GM21619 (cell line): Measurements from ENCODE around the gene TMEM69.
A peak's percentile ranks its signal among the peaks of the same experiment; 100 is the strongest.
"Not testable (repeated sequence)": the region's sequence is repeated elsewhere in the genome, so short reads cannot be mapped to it uniquely, and the experiment has no call there.

Source experiments
- ATAC-seq: cut with Tn5 transposase; IDR thresholded peaks from one replicate; pipeline ENCODE4 v1.9.1; 2021; ENCODE audit not compliant: unreplicated experiment

TMEM69 gene

GRCh38 chr1:45677751-45678245, 10.2 kb upstream of the TMEM69 start:
- ATAC-seq = no peak

DNA sequence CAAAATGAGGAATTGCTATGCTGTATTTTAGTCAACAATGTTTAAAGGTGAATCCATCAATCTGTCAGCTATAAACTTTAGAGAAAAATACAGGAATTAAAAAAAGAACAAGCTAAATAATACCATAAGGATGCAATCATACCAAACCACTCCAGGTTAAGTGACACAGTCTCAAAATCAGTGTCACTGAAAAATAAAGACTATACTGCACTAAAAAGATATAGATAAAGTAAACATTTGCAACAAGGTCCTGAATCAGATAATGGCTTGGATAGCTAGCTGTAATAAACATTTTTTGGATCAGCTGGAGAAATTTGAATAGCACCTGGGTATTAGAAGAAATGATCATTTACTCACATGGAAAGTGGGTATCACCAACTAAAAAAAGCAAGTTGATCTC, 9.5 kb upstream of the TMEM69 start:
- ATAC-seq = no peak

GRCh38 chr1:45679123-45679522, 8.9 kb upstream of the TMEM69 start:
- no peak for ATAC-seq

DNA sequence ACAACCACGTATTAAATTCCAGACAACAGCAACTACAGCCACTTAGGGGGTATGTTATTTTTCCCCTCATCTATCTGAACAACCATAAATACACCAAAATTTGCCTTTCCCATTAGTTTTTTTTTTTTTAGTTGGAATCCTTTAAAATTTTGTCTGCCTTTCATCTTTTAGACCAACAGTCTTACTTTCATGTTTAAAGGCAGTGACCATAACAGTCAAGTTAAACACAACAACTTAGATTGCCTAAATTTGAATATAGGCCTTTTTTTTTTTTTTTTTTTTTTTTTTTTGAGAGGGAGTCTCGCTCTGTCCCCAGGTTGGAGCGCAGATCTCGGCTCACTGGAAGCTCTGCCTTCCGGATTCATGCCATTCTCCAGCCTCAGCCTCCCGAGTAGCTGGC, 5.0 kb upstream of the TMEM69 start:
- no peak for ATAC-seq

GRCh38 chr1:45684402-45684801, 3.6 kb upstream of the TMEM69 start:
- ATAC-seq = no peak

- no peak for ATAC-seq
These were observed 2.5 kb upstream of the TMEM69 start for GRCh38 chr1:45685308-45686014.

- peak; percentile 2 for ATAC-seq
These were observed 2.0 kb upstream of the TMEM69 start for GRCh38 chr1:45686015-45686287.

GRCh38 chr1:45686288-45687013, 1.5 kb upstream of the TMEM69 start, which contains the start of gene GPBP1L1:
TSS of gene GPBP1L1 (minus strand) at chr1:45686533. CDS start at chr1:45659087, 27,446 bp downstream.
- ATAC-seq = peak; percentile 55

GRCh38 chr1:45687014-45687753, 797 bp upstream of the TMEM69 start:
- peak; percentile 76 for ATAC-seq

- not testable (repeated sequence) for ATAC-seq
These were observed 5.8 kb downstream of the TMEM69 start for GRCh38 chr1:45693811-45694210.

DNA sequence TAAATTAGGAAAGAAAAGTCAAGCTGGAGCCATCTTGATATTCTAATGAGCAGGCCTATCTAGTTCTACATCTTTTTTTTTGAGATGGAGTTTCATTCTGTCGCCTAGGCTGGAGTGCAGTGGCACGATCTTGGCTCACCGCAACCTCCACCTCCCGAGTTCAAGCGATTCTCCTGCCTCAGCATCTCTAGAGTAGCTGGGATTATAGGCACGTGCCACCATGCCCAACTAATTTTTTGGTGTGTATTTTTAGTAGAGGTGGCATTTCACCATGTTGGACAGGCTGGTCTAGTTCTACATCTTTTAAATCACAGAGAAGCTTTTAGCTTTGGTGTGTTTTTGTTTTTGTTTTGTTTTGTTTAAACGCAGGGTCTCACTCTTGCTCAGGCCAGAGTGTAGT, 6.8 kb downstream of the TMEM69 start:
- ATAC-seq = no peak

DNA sequence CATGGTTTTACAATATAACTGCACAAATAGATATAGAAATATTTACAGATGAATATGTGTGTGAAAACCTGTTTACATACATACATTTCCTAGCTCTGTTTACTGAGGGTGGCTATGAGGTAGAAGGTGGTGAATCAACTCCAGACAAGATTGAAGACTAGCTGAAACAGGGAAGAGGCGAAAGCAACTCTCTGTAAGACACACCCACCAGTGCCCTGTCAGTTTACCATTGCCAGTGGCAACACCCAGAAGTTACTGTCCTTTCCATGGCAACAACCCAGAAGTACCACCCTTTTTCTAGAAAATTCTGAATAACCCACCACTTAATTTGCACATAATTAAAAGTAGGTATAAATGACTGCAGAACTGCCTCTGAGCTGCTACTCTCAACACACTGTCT, 16.7 kb downstream of the TMEM69 start:
- ATAC-seq = no peak

- no peak for ATAC-seq
These were observed 25.7 kb downstream of the TMEM69 start for GRCh38 chr1:45713711-45714110.

- no peak for ATAC-seq
These were observed 28.7 kb downstream of the TMEM69 start for GRCh38 chr1:45716700-45717099.

DNA sequence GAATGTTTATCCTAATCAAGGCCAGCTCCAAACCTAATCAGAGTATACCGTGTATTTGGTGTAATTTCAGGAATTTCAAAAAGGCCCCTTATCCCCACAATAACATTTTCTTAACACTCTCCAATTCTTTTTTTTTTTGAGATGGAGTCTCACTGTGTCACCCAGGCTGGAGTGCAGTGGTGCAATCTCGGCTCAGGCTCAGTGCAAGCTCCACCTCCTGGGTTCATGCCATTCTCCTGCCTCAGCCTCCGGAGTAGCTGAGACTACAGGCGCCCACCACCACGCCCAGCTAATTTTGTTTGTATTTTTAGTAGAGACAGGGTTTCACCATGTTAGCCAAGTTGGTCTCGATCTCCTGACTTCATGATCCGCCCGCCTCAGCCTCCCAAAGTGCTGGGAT, 29.4 kb downstream of the TMEM69 start:
- not testable (repeated sequence) for ATAC-seq

DNA sequence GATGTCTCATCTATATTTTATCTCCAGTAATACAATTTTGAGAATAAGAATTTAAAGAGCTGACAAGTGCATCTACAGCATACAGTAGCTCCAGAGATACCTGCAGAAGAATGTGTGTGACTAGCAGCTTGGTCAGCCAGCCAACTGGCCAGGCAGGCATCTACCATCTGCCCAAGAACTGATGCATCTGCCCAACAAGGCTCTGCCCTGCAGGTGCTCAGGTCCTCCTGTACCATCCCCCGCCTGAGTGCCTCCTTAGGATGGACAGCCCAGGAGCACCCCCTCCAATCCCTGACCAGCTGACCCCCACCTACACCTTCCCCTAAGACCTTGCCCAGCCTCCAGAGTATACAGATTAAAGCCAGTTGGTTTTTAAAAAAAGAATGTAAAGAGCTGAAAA, 30.3 kb downstream of the TMEM69 start:
- no peak for ATAC-seq

DNA sequence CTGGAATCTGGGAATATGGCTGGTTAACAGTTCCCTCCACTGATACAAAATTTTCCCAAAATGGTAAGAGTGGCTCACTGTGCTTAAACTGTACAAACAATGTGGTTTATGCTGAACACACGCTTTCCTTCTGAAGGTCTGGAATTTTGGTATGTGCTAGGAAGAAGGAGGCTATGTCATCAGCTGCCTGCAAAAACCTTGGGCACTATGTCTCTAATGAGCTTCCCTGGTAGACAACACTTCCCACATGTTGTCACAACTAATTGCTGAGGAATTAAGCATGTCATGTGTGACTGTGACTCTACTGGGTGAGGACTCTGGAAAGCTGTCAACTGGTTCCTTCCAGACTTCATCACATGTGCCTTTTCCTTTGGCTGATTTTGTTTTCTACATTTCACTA, 33.2 kb downstream of the TMEM69 start:
- no peak for ATAC-seq

- ATAC-seq = no peak
These were observed 34.8 kb downstream of the TMEM69 start for GRCh38 chr1:45722809-45723208.

DNA sequence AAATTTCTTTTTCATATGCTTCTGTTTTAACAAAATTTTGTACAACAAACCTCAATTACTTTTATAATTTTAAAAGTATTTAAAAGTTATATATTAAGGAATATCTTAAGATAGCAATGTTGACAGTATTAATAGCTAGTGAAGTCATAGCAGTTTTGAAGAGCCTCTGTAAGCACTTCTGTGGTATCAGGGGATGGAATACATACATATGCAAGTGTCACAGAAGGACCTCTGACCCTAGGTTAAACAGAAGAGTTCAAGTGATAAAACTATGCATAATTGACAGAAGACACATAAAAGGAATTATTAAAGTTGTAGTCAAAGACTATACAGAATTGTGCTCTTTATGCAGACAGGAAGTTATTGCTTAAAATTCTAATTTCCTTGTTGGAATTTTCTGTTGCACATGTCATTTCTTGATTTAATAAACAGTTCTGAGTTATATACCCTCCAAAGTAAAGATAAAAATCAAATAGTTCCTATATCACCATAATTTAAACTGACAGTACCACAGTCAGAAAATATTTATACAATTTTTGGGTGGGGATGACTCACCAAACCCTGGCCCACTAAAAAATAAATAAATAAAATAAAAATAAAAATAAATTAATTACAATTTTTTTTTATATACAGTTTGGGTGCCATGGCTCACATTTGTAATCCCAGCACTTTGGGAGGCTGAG, 35.4 kb downstream of the TMEM69 start:
- ATAC-seq = no peak

- not testable (repeated sequence) for ATAC-seq
These were observed 38.0 kb downstream of the TMEM69 start for GRCh38 chr1:45726007-45726406.

DNA sequence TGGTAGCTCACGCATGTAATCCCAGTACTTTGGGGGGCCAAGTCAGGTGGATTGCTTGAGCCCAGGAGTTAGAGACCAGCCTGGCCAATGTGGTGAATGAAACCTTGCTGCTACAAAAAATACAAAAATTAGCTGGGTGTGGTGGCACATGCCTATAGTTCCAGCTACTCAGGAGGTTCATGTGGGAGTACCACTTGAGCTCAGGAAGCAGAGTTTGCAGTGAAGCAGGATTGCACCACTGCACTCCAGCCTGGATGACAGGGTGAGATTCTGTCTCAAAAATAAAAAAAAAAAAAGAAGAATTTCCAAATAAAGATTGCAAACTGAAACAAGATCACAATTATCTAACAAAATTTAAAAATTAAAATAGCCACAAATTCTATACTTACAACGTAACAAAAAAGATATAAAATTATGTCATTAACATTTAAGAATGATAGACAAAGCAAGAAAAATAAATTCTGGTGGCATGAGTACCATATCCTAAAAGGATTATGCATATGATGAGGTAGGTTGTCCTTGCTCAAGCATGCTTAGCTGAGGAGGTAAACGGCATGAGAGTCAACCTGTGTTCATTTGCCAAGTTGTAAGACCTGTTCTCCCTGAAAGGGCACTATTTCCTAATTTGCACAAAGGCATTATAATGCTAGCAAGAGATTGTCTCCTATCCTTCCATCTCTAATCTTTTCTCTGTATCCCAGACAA, 42.2 kb downstream of the TMEM69 start:
- ATAC-seq = no peak
